HG02759 (cell line): ENCODE results near the gene TOP2A.

Source experiments
- ATAC-seq: cut with Tn5 transposase; IDR thresholded peaks from one replicate; pipeline ENCODE4 v1.9.1; 2021; ENCODE audit warnings: mild to moderate bottlenecking, moderate library complexity; ENCODE audit not compliant: unreplicated experiment

The TOP2A gene

GRCh38 chr17:40347319-40348135, 70.2 kb downstream of the TOP2A start:
- no peak for ATAC-seq

GRCh38 chr17:40346765-40347158, 70.9 kb downstream of the TOP2A start:
- ATAC-seq, result no peak

DNA sequence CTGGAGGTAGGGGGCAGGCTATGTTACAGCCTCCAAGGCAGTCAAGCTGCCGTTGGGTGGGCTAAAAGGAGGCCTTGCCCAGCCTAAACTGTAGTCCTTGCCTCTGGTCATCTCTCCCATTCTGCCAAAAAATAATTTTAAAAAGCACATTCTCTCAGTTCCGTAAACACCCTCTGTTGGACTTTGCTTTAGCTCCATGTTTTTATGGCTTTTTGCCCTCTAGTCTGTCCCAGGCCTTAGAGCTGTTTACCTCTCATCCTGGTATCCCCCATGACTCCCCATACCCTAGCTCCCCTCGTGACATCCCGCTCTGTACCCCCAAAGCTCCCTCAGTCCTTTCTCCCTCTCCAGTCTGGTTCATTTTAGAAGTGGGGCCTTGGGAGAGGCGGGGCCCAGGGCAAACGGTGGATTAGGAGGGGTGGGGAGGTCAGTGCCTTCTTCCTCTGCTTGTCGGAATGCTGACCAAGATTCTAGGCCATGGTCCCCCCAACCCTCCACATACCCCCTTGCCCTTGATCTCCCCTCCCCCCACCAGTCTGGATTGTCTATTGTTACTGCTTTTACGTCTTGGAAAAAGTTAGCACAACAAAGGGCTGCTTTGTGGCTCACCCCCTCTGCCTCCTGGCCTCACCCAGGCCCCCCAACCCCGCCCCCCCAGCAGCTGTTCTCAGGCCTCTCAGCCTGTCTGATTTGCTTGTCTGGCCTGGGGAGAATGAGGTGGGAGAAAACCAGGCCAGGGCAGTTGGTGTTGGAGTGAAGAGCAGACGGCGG, 71.5 kb downstream of the TOP2A start:
- no peak for ATAC-seq

DNA sequence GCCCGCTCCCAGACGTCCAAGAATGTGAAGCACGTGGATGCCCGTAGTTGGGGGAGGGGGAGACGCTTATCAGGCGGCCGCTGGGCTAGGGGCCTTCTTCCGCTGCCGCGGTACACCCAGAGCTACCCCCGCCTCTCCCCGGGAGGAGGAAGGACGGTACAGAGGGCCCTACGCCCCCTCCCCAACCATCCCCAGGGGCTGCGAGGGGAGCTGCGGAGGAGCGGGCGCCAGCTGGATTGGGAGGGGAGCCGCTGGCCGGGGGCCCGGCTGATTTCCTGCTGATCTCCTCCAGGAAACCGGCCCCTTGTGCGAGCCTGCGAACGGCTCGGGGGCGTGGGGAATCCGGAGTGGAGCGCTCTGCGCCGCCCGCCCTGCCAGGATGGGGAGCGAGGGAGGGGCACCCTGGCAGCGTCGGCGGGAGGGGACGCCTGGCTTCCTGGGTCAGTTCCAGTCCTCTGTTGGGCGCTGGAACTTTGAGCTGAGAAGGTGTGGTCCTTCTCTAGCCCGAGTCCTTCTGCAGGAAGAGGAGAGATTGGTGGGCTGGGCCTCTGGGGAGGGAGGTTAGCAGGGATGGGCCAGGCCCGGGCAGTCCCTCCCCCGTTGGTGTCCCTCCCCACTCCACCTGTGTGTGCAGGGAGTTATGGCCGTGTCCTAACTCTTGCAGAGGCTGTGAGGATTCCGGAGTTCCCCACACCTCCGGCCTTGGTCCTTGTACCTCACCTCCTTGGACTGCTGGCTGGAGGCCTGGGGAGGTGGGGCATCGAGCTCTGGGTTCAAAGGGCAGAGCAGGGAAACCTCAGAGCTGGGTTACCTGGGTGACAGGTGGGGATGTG, 72.3 kb downstream of the TOP2A start:
- no peak for ATAC-seq

GRCh38 chr17:40344421-40345160, 73.1 kb downstream of the TOP2A start:
- no peak for ATAC-seq

DNA sequence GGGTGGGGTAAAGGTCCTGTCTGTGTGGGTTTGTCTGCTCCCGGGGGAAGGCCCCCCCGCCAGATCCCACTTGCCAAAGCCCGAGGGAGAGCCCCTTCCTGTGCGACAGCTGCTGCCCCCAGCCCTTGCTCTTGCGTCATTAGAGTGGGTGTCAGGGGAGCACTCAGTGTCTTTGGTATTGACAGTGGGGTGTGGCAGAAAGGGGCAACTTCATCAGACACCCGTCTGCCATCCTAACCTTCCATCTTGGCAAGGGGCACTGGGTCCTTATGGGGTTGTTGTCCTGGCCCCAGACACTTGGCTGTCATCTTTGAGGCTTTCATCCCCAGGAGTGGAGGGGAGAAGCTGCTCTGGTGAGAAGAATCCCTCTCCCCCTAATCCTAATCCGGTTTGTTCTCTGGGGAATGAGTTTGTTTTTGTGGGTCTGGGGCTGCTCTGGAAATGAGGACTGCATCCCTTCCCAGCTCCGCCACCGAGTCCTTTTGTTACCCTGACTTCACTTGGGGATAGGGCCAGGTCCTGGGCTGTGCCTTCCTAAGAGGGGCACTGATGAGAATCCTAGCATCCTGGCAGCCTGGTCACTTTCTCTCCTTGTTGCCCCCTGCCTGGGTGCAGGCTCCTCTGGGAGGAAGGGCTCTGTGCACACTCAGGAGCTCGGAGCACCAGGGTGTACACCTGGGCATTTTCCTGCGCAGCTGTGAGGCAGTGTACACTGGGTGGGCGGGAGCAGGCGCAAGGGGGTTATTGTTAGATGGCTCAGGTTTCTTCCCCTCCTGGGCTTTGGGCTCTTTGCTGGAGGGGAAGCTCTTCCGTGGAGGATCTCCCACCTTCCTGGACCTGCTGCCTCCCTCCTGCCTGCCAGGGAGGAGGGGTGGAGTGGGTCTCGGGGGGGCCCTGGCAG, 74.2 kb downstream of the TOP2A start:
- no peak for ATAC-seq

- ATAC-seq, result no peak
These were observed 75.0 kb downstream of the TOP2A start for GRCh38 chr17:40342504-40343218.

DNA sequence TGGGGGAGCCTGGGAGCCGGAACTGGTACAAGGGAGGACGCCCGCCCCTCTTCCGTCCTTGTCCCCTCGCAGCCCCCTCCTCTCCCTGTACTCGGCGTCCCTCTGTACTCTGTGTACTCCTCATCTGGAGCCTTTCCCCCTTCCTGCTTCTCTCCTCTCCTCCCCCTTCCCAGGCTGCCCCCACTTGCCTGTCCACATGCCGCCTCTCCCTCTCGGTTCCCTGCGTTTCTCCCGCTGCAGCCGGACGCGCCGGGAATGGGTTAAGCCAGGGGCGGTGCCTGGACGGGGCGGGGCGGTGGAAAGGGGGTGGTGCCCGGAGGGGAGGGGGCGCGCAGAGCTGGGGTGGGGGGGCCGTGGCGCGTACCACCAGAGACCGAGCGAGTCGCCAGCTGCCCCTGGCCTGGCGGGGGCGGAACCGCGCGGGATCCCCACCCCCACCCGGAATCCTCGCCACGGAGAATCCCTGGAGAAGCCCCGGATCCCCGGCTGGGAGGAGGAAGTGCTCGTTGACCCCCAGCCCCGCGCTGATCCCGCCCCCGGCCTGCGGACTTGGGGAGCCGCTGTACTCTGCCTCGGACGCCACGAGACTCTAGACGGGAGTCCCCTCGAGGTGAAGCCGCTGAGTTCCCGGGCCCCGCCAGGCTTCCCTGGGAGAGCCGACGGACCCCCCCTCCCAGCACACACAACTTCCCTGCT, 75.7 kb downstream of the TOP2A start:
- no peak for ATAC-seq

- peak; percentile 73 for ATAC-seq
These were observed 76.6 kb downstream of the TOP2A start for GRCh38 chr17:40340880-40341807.

GRCh38 chr17:40340327-40340726, 77.4 kb downstream of the TOP2A start:
- ATAC-seq, result no peak

GRCh38 chr17:40338941-40339649, 78.6 kb downstream of the TOP2A start:
- no peak for ATAC-seq
